Glomerular endothelial cell (primary cell): ENCODE data around the gene TMEM38A. TPM values are rescaled to one million over a fixed set of nuclear protein-coding genes. Genes with fewer than 3 reads are reported as not detected.

ENCODE experiments used
- DNase-seq: peaks from one replicate; pipeline ENCODE4 v3.0.0-alpha.2; 2011; ENCODE audit warnings: low read depth, low spot score; ENCODE audit errors: extremely low read depth
- total RNA-seq: library from RNA; depleted of rRNA; stranded (reverse); fragments of >200 nt; gene quantifications from 2 replicates; pipeline ENCODE4 v1.2.3, GENCODE V29; 2015

The TMEM38A gene
- total RNA-seq, 1 donor from 2014 or later, result 1.2 TPM

DNA sequence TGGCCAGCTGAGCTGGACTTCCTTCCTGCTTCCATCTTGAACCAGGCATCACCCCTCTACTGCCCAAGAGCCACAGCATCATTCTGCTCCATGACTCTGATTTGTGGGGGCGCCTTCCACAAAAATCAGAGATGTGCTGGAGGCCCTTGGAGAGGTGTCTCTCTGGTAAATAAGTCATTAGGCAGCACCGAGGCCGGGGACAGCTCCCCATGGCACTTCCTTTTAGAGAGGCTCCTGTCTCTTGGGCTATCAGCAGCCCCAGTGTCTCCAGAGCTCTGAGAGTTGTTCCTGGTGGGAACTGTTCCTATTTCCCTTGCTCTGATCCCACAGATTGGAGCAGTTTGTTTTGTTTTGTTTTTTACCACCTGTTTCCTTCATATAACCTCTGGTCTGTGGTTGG lies 78.6 kb downstream of the TMEM38A start:
- DNase-seq, result no peak

Other genes starting within 250 kb of the TMEM38A start
- 25.0 and 33.1 TPM in 2 replicates for gene EPS15L1, start 189.2 kb upstream of the TMEM38A start, total RNA-seq
- not detected in 2 replicates for gene CALR3, start 165.0 kb upstream of the TMEM38A start, total RNA-seq
- 4.1 and 4.3 TPM in 2 replicates for gene C19orf44, start 164.7 kb upstream of the TMEM38A start, total RNA-seq
- gene CHERP, start 118.7 kb upstream of the TMEM38A start, total RNA-seq, result 9.8 and 22.3 TPM in 2 replicates
- 34.1 and 45.6 TPM in 2 replicates for gene SLC35E1, start 88.7 kb upstream of the TMEM38A start, total RNA-seq
- gene MED26, start 32.9 kb upstream of the TMEM38A start, total RNA-seq, result 9.1 and 11.7 TPM in 2 replicates
- 66.9 and 85.6 TPM in 2 replicates for gene SMIM7, start 995 bp upstream of the TMEM38A start, total RNA-seq
- 0.10 TPM in 1 of 2 replicates, not detected in the other for gene NWD1, start 58.7 kb downstream of the TMEM38A start, total RNA-seq
- gene SIN3B, start 168.3 kb downstream of the TMEM38A start, total RNA-seq, result 45.9 and 76.2 TPM in 2 replicates
- 12.4 and 79.1 TPM in 2 replicates for gene F2RL3, start 227.9 kb downstream of the TMEM38A start, total RNA-seq